Measurements from ENCODE around the gene PAF1.
"Not testable (repeated sequence)": the region's sequence is repeated elsewhere in the genome, so short reads cannot be mapped to it uniquely, and the experiment has no call there.

PAF1 gene

GRCh38 chr19:39351537-39352064 is 39.3 kb downstream of the PAF1 start:
- no peak for DNase-seq

GRCh38 chr19:39350156-39350555 is 40.8 kb downstream of the PAF1 start:
- DNase-seq: no peak

GRCh38 chr19:39349326-39349725 is 41.6 kb downstream of the PAF1 start:
- no peak for DNase-seq

GRCh38 chr19:39347332-39348164 is 43.4 kb downstream of the PAF1 start:
- DNase-seq: no peak

- DNase-seq: no peak
Measured at GRCh38 chr19:39345956-39346355, 45.0 kb downstream of the PAF1 start.

- DNase-seq: no peak
Measured at GRCh38 chr19:39342647-39343305, 48.1 kb downstream of the PAF1 start.

GRCh38 chr19:39341719-39342604 is 48.9 kb downstream of the PAF1 start, which contains the start of gene SAMD4B:
Gene SAMD4B, plus strand, starts transcription at chr19:39342421. Its CDS starts 14,473 bp downstream, at chr19:39356894.
- DNase-seq: peak; percentile 98

- DNase-seq: no peak
Measured at GRCh38 chr19:39341129-39341718, 49.7 kb downstream of the PAF1 start.

GRCh38 chr19:39340156-39340555 is 50.8 kb downstream of the PAF1 start:
- DNase-seq: not testable (repeated sequence)

GRCh38 chr19:39339674-39340073 is 51.2 kb downstream of the PAF1 start:
- no peak for DNase-seq

GRCh38 chr19:39336483-39336882 is 54.4 kb downstream of the PAF1 start:
- no peak for DNase-seq
